GM18858 (cell line): ENCODE results near the gene QPCT.
A peak's percentile ranks its signal among the peaks of the same experiment; 100 is the strongest.
"Not testable (repeated sequence)": the region's sequence is repeated elsewhere in the genome, so short reads cannot be mapped to it uniquely, and the experiment has no call there.

Experiments
- ATAC-seq: cut with Tn5 transposase; IDR thresholded peaks from one replicate; pipeline ENCODE4 v1.9.1; 2021; ENCODE audit not compliant: unreplicated experiment

The QPCT gene

DNA sequence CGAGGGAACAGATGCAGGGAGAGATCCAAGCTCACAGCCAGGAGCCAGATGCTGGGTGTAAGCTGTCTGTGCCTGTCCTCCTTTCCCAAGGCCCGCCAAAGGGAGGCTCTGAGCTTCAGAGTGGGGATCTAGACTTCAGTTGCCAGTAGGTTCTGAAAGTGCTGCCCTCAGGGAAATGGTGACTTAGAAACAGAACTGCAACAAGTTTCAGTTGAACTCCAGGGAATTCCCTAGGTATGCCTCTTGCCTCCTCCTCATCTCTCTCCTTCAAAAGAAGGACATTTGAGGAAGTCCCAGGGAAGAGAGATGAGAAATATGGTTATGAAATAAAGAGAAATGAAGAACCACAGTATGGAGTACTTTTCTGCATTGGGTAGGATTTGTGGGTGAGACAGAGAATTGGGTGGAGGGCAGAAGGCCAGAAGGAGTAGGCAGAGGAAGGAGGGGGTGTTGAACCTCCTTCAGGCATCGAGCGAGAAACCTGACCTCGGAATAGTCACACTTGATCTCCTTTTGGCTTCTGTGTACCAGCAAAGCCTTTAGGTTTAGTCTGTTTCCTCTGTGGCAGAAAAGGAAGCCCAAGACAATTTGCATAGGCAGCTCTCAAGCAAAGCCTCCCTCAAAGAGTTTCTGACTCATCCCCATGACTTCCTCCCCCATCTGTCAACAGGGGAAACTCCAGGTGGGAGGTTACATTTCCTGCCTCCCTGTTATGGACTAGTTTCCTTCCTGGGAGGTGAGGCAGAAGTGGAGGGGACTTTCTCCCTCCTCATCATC, 45.7 kb downstream of the QPCT start:
- peak; percentile 95 for ATAC-seq

DNA sequence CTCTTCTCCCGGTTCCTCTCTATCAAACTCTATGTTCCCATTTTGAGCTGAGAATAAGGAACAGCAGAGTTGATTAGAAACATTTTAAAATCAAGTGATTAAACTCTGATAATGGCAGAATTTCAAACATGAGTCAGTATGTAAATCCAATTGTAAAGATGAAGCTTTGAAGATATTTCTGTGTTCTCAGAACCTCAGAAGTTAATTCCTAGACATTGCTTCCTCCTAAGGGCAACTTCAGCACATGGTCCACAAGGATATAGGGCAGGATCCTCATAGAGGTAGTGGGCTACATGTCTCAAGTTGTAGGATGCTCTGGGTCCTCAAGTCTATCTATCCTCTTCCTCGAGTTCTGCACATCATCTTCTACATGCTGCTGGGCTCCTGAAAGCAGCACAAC, 46.3 kb downstream of the QPCT start:
- ATAC-seq: peak; percentile 0

DNA sequence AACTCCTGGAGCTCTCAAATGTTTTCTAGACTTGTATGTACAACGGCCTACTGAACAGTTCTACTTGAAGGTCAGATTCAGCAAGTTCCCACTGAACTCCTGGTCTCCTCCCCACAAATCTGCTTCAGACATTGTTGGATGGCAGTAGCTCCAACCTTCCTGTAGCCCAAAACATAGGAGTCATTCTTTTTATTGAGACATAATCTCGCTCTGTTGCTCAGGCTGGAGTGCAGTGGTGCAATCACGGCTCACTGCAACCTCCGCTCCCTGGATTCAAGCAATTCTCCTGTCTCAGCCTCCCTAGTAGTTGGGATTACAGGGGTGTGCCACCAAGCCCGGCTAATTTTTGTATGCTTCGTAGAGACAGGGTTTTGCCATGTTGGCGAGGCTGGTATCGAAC, 47.3 kb downstream of the QPCT start:
- no peak for ATAC-seq

DNA sequence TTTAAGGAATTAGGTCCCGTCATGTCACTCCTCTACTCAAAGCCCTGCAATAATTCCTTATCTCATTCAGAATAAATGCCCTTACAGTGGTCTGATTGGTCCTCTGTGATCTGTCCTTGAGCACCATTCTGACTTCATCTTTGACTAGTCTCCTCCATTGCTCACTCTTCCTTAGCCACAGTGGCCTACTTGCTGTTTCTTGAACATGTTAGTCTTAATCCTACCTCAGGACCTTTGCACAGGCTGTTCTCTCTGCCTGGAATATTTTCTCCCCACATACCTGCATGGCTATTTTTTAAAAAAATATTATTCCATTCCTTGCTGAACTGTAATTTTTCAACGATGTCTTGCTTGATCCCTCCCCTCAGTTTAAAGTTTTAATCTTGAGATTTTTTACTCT, 48.0 kb downstream of the QPCT start:
- no peak for ATAC-seq

DNA sequence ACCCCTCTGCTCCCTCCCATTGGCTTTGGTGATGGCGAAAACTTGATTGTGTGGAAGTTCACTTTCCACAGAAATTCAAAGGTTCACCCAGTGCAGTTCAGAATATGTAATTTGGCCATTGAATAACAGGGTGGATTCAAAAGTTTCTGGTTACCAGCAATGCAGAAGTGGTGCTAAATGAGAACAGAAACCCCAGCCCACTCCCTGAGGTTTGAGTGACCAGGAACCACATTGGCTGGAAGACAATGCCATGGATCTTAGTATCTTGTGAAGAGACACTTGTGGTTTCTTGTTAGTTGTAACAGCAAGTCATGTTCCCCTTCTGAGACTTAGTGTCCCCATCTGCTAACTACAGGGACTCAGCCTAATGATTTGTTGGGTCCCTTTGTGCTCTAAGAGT, 49.8 kb downstream of the QPCT start:
- ATAC-seq: no peak

DNA sequence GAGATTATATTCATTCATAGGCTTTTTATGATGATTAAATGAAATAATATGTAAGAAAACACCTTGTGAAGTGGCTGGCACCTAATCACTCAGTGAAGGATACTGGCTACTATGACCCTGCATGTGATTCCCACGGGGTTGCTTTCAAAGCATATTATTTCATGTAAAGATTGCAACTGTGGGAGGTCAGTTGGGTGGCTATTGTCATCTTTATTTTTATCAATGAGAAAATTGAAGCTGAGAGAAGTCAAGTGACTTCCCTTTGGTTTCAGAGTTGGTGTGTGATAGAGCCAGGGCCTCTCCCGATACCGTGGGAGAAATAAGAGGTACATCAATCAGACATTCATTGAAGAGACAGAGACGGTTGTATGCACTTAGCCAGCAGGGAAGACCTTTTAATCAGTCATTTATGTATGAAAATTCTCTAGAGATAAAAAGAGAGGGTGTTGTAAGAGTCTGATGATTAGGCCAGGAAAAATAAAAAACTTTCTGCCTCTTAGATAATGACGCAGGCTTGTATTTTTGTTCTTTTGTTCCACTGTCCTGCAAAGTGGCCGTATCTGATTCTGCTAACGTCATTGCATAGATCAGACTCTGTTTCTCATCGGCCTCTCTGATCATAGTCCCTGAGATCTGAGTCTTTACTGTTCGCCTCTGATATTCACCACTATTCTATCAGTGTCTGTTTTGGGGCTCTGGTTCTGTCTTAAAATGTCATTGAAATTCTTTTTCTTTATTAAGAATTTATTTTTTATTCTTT, 50.5 kb downstream of the QPCT start:
- no peak for ATAC-seq

DNA sequence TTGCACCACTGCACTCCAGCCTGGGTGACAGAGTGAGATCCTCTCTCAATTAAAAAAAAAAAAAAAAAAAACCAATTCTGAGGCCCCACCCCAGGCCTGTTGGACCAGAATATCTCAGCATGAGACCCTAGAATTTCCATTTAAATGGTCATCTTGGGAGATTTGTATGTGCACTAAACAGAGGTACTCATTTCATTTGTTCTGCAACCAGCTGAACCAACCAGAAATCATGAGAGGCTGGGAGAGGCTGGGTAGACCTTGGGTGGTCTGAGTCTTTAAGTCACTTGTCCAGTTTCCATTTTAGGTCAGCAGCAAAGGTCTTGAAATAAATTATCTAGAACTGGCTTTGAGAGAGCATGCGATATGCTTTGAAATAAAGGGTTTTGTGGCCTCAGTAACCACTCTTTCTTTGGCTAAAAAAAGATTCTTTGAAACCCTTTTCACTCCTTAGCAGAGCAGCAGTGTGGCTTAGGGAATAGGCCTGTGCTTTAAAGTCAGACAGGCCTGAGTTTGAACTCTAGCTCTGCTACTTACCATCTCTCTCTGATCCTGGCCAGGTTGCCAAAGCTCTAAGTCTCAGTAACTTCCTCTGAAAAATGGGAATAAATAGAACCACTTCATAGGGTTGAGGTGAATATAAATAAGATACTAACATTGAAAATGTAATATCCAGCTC, 52.6 kb downstream of the QPCT start:
- ATAC-seq: no peak

DNA sequence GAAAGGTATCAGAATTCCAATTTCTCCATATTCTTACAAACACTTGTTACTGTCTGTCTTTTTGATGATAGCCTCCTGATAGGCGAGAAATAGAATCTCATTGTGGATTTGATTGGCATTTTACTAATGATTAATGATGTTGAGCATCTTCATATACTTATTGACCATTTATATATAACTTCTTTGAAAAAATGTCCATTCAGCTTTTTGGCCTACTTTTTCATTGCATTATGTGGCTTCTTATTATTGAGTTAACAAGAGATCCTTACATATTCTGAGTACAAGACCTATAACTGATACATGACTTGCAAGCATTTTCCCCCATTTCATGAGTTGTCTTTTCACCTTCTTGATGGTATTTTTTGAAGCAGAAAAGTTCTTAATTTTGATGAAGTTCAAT, 54.6 kb downstream of the QPCT start:
- no peak for ATAC-seq

DNA sequence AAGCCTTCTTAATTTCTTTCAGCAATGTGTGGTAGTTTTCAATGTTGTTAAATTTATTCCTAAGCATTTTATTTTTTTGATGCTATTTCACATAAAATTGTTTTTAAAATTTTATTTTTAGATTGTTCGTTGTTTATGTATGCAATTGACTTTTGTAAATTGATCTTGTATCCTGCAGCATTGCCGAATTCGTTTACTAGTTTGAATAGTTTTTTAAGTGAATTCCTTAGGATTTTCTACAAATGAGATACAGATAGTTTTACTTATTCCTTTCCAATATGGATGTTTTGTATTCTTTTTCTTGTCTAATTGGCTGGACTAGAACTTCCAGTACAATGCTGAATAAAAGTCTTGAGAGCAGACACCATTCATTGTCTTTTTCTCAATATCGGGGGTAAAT, 55.6 kb downstream of the QPCT start:
- ATAC-seq: no peak

DNA sequence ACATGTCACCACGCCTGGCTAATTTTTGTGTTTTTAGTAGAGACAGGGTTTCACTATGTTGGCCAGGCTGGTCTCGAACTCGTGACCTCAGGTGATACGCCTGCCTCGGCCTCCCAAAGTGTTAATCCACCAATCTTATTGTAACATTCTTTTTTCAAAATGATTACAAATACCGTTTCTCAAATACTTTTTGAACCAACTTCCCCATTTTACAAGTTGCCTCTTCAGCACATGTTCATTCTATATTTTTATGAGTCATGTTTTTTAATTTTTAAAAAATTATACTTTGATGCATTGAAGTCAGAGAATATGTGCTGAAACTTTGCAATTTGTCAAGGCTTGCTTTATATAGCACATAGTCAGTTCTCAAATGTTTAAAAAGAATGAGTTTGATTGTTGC, 58.2 kb downstream of the QPCT start:
- no peak for ATAC-seq

DNA sequence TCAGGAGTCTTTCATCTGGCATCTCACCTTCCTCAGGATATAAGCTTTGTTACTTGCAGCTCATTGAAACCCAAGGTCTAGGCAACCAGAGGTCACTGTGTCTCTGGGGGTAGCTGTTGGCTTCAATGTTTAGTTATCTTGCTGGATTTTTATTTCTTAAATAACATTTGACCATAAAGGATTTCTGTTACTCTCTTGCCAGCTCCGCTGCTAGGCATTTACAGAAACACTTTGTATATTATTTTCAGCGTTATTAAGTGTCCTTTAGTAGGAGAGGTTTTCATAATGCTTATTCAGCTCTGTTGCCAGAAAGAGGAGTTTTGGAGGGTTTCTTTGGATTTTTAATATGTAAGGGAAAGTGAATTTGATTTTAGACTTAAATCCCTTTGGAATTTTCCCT, 61.4 kb downstream of the QPCT start:
- ATAC-seq: no peak

DNA sequence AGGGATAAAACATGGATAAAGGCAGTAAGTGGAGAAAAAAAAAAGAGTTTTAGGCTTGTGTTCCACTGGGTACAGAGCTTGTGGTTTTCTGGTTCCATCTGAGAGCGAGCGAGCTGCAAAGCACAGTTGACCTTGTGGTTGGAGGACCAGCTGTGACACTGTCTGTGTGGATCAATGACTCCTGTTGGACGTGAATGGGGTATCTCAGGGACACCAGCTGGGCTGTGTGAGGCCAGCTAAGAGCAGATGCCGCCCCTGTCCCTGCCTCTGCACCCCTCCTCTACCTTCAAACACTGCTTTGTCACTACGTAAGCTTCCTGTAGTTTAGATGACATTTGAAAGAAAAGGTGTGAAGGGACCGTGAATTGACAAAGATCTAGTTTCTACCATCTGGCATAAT, 67.8 kb downstream of the QPCT start:
- no peak for ATAC-seq

DNA sequence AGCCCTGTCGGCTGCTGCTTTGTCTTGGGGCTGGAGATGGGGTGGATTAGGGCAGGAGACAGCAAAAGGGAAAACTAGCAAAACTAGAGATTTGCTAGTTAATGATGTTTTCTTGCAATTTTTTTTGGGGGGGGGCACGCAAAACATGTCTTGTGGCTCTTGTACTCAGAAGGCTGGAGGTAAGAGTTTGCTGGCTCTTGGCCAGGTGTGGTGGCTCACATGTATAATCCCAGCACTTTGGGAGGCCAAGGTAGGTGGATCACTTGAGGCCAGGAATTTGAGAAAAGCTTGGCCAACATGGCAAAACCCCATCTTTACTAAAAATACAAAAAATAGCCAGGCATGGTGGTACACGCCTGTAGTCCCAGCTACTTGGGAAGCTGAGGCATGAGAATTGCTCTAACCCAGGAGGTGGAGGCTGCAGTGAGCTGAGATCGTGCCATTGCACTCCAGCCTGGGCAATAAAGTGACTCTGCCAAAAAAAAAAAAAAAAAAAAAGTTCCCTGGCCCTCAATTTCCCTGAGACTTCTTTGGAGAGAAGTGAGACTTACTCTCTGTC, 69.6 kb downstream of the QPCT start:
- ATAC-seq: not testable (repeated sequence)

DNA sequence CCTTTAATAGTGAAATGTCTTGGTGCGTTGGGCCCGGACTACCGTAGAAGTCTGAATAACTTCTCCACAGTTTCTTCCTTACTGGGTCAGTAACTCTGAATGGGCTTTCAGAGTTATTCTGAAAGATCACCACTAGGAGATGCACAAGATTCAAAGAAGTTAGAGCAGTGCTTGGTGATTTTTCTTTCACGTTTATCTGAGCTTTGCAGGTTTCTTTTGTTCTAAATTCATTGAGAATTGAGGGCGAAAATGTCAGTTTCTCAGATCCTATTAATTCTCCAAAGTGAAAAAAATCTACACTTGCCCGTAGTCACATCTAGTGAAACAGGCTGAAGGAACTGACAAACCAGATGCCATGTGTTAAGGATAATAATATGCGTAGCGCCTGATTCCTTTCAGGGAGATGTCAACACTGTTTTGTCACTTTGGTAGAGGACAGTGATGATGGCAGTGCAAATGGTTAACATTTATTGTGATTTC, 70.1 kb downstream of the QPCT start:
- peak; percentile 78 for ATAC-seq

DNA sequence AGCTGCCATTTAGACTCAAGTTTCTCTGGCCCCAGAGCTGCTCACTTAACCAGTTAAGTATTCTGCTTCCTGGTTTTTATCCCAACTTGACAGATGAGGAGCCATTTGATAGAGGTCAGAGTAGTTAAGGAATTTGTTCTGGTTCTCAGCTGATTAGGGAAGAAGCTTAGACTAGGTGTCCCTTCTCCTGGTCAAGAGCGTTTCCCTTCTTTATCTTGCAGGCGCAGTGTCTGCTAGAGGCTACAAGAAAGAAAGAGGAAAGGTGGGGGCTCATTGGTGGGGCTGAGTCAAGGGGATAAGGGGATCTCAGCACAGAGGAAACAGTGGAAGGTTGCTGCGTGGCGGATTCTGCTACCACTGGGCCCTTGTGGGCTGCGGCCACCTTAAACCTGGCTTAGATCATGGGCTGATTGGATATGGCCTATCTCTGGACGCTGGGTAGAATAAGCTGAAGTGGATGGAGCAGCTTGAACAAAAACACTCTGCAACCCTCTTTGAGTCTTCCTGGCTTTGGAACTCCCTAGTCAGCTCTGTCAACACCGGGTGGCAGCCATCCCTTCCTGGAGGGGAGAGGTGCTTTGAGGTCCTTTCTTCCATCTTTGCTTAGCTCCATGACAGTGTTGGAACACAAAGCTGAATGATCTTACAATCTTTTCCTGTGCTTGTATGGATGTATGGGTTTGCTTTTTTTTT, 70.8 kb downstream of the QPCT start:
- ATAC-seq: no peak

DNA sequence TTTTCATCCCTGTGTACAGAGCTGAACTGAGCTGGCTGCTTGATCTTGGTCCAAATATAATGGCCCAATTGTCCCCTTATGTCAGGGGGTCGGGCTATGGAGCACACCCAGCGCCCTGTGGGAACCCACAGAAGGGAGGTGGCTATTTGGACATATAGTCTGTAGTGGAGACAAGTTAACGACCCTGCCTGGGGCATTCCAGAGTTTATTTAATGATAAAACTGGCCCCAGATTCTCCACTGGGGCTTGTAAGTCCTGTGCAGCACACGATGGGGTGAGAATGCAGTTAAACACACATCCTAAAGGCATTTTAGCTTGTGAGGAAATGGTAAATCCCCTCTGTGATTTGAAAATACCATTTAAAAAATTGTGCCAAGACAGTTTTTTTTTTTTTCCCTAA, 72.9 kb downstream of the QPCT start:
- ATAC-seq: no peak

DNA sequence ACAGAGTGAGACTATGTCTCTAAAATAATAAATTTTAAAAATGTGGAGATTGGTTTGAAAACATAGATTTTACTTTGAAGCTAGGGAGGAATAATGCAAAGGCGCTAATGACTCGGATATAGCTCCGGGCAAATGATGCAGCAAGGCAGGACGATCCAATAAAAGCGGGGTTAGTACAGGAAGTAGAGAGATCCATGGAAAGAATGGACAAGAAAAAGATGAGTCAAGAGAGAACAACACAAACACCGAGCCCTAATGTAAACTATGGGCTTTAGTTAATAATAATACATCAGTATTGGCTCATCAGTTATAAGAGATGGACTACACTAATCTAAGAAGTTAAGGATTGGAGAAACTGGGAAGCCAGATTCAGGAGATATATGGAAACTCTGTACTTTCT, 74.5 kb downstream of the QPCT start:
- ATAC-seq: no peak

DNA sequence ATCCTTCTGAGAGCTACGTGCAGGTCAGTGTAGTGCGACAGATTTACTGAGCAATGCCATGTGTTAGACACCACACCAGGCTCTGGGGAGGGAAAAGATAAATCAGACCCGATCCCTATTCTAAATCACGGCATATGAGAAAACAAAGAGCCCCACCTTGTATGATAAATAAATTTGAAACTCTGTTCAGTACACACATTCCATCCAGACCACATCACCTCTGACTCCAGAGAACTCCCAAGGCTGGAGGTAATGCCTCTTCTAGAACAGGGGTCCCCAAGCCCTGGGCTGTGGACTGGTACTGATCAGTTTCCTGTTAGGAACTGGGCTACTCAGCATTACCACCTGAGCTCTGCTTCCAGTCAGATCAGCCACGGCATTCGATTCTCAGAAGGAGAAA, 77.3 kb downstream of the QPCT start:
- ATAC-seq: no peak

DNA sequence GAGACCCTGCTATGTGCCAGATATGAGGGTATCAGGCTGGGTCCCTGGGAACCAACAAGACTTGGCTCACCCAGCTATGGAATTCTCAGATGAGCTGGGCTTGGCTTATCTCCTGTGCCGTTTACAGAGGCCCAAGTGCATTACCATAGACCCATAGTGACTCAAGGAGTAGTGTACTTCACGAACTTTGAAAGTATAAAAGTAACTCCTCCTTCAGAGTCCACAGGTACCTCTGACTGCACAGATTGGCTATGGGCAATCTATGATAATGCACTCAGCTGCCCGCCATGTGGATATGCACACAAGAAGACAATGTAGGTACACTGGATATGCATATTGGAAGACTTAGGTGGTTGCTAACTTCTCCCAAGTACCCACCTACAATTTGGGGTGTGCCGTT, 78.4 kb downstream of the QPCT start:
- no peak for ATAC-seq
